Measurements from ENCODE around the gene DHRS1.
A peak's percentile ranks its signal among the peaks of the same experiment; 100 is the strongest.

The DHRS1 gene

DNA sequence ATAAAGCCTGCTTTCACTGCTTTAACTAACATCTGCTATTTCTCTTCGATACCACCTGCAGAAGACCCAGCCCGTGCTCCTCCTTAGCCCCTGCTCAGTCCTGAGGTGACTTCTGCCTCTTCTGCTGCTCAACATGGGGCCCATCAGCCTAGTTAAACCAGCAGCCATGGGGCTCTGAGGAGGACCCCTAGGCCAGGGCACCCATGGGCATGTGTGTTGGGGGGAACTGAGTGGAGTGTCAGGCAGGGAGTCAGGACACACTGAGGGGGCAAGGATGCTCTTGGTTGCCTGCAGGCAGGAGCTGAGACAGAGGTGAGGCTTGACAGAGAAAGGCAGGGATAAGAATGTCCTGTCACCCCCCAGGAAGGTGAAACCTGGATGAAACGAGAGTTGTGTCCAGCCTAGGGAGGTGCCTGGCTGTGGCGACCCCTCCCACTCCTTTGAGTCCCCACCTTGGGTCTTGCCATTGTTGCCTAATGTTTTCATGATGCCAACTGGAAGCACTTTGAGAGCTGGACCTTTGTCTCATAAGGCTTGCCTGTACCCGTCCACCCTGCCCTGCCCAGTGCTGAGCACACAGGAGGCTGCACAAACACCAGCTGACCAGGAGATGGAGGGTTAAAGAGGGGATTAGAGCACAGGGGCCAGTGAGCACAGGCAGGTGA is 15.7 kb downstream of the DHRS1 start:
- no peaks in the 10 kb centered on the region for H3K9me3 Mint-ChIP-seq
- H3K27me3 Mint-ChIP-seq: no peaks in the 10 kb centered on the region
- peaks cover 6% of the 10 kb centered on the region for H3K36me3 Mint-ChIP-seq
- H3K27ac Mint-ChIP-seq: peak overlapping the region; percentile 65
- ATAC-seq: no peak
- H3K4me3 Mint-ChIP-seq: no peak overlapping the region
- peaks cover 65% of the 10 kb centered on the region for H3K4me1 Mint-ChIP-seq

DNA sequence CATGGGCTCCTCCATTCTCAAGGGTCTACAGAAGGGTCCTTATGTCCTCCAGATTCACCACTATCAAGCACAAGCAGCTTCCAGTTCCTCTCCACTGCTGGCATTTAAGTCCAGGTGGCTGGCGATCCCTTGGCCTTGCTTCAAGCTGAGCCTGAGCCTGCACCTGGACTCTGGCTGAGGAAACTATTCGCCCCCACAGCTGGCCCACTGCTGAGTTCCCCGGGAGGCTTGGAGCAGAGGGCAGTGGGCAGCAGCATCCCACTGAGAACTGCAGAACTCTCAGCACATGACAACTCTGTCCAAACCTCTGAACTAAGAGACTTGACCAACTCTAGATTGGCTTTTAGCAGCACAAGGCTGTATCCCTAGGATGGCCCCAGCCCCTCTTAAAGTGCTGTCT is 16.8 kb downstream of the DHRS1 start:
- Mint-ChIP-seq H3K27ac (no peak overlapping the region), H3K9me3 (peaks cover 6% of the 10 kb centered on the region), H3K4me1 (peaks cover 71% of the 10 kb centered on the region), H3K4me3 (no peak overlapping the region), H3K36me3 (peaks cover 12% of the 10 kb centered on the region), H3K27me3 (no peaks in the 10 kb centered on the region)
- ATAC-seq: no peak

DNA sequence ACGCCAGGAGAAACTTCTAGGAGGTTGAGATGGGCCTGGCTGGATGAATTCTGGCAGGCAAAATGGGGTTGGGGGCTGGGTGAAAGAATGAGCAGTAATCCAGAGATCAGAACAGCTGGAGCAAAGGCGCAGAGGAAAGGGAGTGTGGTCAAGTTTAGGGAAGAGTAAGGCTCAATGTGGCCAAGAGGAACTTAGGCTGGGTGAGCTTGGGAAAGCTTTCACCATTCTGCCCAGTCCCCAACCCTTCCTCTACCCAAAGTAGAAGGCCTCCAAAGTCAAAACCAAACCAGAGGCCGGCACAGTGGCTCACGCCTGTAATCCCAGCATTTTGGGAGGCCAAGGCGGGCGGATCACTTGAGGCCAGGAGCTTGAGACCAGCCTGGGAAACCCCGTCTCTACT is 17.9 kb downstream of the DHRS1 start:
- Mint-ChIP-seq H3K4me1 (peaks cover 77% of the 10 kb centered on the region), H3K9me3 (peaks cover 6% of the 10 kb centered on the region), H3K36me3 (peaks cover 12% of the 10 kb centered on the region)

DNA sequence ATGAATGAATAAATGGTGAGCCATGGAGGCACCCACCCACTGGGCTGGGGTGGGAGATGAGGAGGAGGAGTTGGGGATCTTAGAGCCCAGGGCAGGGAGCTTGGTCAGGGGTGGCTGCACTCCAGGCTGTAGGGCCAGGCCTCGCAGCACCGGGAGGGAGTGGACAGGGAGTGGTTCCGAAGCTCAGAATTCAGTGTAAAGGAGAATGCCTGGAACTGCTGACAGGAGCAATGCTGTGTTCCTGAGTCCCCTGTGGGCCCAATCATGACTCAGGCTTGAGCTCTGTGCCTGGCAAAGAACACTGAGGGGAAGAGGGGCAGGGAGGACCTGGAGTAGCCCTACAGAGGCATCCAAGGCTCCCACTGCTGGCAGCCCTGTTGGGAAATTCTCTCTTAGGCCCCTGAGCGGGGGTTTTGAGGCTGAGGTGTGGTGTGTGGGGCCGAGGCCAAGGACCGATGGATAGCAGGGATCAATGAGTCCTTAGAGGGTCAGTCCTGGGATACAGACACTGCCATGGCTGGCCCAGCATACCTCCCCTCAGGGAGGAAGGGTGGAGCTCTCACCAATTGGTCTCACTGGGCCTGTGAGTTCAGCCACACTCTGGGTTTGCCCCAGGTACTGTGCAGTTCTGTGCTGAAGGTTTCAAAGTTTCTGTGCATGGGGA is 18.7 kb downstream of the DHRS1 start:
- Mint-ChIP-seq H3K9me3 (peaks cover 6% of the 10 kb centered on the region), H3K4me3 (no peak overlapping the region), H3K27me3 (no peaks in the 10 kb centered on the region), H3K27ac (peak overlapping the region; percentile 84), H3K36me3 (peaks cover 12% of the 10 kb centered on the region), H3K4me1 (peaks cover 79% of the 10 kb centered on the region)
- ATAC-seq: no peak

More for the DNA sequence above, 17.9 kb downstream of the DHRS1 start:
- H3K4me3 Mint-ChIP-seq: no peak overlapping the region
- no peak for ATAC-seq
- peak overlapping the region; percentile 84 for H3K27ac Mint-ChIP-seq
- no peaks in the 10 kb centered on the region for H3K27me3 Mint-ChIP-seq

DNA sequence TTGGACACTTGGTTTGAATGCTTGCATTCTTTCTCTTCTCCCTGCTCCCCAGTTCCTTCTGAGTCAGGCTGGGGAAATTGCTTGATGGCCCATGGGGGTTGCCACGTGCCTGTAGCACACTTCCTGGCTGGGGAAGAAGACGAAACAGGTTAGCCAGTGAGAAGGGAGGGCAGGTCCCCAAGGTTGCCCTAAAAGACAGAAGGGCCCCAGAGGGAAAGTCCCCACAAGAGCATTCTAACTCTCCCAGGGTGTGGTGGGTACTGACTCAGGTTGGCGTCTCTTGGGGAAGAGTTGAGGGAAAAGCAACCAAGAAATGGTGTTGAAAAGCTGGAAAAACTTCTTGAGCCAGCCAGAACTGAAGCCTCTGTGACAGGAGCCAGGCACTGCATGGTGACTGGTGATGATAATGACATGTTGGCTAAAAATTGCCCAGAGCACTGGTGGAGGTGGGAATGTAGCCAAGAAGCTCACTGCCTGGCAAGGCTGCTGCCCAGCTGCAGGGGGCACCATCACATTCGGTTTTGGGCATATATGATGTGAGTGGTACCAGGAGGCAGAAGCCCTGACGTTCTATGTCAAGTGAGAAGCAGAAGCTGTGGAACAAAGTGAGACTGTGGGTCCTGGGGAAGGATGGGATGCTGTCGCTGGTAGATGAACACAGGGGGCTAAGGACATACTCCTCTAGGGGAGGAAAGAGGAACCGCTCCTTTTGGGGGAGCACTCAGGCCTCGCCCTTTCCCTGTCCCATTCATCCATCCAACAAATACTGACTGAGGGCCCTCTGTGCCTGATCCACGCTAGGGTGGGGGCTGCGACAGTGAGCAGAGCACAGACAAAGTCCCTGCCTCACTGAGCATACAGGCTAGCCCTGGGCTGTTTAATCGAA is 20.0 kb downstream of the DHRS1 start:
- Mint-ChIP-seq H3K9me3 (peaks cover 6% of the 10 kb centered on the region), H3K36me3 (peaks cover 12% of the 10 kb centered on the region), H3K4me1 (peaks cover 82% of the 10 kb centered on the region), H3K27me3 (no peaks in the 10 kb centered on the region), H3K27ac (peak overlapping the region; percentile 84), H3K4me3 (peak overlapping the region; percentile 38)
- ATAC-seq: peak; percentile 92

DNA sequence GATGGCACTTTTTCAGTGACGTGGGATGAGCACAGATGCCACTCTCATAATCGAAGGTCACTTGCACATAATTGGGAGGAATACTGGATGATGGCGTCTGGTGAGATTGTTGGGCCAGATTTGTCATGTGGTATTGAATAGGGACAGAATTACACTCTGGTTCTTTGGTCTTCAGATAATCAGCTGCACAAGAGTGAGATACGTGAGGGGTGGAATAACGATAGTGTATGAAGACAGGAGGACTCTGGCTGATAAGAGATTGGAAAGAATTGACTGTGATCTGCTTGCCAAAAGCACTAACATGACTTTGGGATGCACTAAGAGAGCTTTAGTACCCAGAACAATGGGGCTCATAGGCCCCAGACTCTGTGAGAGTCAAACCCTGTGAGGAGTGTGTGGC is 21.2 kb downstream of the DHRS1 start:
- H3K4me1 Mint-ChIP-seq: peaks cover 82% of the 10 kb centered on the region
- H3K4me3 Mint-ChIP-seq: peak overlapping the region; percentile 33
- H3K27me3 Mint-ChIP-seq: no peaks in the 10 kb centered on the region
- H3K36me3 Mint-ChIP-seq: peaks cover 7% of the 10 kb centered on the region
- no peak for ATAC-seq
- H3K27ac Mint-ChIP-seq: peak overlapping the region; percentile 84
- H3K9me3 Mint-ChIP-seq: peaks cover 6% of the 10 kb centered on the region

DNA sequence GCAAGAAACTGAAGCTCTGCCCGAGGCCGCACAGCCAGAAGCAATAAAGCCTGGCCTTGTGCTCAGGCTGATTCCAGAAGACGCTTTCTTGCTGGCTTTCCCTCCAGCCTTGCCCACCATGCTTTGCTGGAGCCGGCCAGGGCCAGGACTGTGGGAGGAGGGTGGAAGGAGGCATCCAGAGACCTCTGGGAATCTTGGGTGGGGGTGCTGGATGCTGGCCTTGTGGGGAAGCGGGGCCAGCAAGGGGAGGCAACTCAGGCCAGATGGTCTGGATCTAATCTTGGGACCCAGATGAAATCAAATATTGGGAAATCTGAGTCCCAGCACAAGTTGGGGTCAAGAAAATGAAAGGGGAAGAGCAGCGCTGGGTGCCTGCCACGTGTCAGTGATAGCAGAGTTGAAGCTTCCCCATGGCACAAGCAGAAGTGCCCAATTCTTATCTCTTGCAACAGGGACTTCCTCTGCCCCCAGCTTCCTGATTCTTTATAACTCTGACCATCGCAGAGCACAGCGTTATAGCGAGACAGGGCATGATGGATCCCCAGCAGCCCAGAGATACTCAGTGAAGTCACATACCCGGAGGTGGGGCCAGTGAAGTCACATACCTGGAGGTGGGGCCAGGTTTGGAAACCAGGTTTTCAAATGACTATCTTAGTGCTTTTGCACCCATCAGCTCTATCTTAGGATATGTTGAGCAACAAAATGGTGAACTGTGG is 21.8 kb downstream of the DHRS1 start:
- Mint-ChIP-seq H3K4me1 (peaks cover 88% of the 10 kb centered on the region), H3K36me3 (peaks cover 7% of the 10 kb centered on the region), H3K9me3 (peaks cover 6% of the 10 kb centered on the region), H3K27ac (peak overlapping the region; percentile 84), H3K4me3 (no peak overlapping the region), H3K27me3 (no peaks in the 10 kb centered on the region)
- ATAC-seq: peak; percentile 10

DNA sequence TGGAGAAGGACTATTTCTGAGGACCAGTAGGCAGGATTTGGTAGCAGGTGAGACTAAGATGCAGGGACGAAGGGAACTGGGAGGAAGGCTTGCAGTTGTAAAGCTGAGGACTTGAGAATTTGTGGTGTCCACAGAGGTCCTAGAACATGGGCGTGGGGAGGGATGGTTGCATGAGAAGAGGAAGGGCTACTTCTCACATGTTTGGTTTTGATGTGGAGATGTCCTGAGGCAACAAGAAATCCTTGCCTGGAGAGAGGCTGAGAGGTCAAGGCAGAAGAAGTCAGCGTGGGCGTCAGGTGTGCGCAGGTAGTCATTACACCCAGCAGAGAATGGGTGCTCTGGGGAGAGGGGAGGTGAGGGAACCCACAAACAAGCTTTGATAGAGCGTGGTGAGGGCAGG is 22.5 kb downstream of the DHRS1 start:
- Mint-ChIP-seq H3K4me1 (peaks cover 88% of the 10 kb centered on the region), H3K36me3 (peaks cover 7% of the 10 kb centered on the region), H3K9me3 (peaks cover 6% of the 10 kb centered on the region), H3K27me3 (no peaks in the 10 kb centered on the region), H3K4me3 (no peak overlapping the region), H3K27ac (peak overlapping the region; percentile 84)
- no peak for ATAC-seq

DNA sequence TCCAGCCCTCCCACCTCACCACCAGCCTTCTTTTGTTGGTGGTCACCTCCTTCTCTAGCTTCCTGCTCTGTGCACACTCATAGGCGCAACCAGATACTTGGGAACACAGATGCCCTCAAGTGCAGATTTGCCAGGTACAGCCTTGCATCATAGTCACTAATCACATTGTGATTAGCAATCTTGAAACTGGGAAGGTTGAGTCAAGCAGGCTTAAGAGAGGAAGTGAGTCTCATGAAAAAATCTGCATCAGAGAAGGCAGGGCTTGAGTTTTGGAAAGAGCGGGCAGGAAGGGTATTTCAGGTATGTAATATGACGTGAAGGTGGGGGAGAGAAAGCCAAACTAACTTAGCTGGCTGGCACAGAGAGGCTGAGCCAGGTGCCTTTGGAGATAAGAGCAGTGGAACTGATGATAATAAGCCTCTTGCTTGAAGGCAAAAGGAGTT is 25.5 kb downstream of the DHRS1 start:
- ATAC-seq: peak; percentile 71
- no peaks in the 10 kb centered on the region for H3K27me3 Mint-ChIP-seq
- peaks cover 6% of the 10 kb centered on the region for H3K9me3 Mint-ChIP-seq
- H3K4me3 Mint-ChIP-seq: peak overlapping the region; percentile 23
- peak overlapping the region; percentile 94 for H3K27ac Mint-ChIP-seq
- H3K36me3 Mint-ChIP-seq: peaks cover 11% of the 10 kb centered on the region
- H3K4me1 Mint-ChIP-seq: peaks cover 66% of the 10 kb centered on the region

DNA sequence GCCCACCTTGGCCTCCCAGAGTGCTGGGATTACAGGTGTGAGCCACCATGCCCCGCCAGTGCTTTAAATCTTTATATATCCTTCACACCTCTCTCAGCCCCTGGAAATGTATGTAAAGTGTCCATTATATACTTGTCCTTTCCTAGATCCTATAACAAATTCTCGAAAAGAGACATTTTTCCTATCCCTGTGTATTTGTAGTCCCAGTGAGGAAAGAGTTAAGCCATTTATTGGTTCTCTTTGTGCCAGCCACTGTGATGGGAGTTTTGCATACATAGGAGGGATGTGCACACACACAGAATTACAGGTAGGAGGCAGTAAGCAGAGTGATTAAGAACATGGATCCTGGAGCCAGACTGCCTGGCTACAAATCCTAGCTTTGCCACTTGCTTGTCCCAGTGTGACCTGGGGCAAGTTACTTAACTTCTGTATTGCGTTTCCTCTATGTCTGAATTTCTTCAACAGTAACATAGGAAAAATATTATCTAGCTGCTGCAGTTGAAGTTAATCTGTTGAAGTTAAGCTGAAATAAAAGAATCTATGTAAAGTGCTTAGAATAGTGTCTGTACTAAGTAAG is 26.1 kb downstream of the DHRS1 start:
- no peaks in the 10 kb centered on the region for H3K27me3 Mint-ChIP-seq
- H3K4me3 Mint-ChIP-seq: no peak overlapping the region
- peaks cover 60% of the 10 kb centered on the region for H3K4me1 Mint-ChIP-seq
- peak overlapping the region; percentile 94 for H3K27ac Mint-ChIP-seq
- peaks cover 3% of the 10 kb centered on the region for H3K9me3 Mint-ChIP-seq
- peaks cover 10% of the 10 kb centered on the region for H3K36me3 Mint-ChIP-seq
- ATAC-seq: no peak

DNA sequence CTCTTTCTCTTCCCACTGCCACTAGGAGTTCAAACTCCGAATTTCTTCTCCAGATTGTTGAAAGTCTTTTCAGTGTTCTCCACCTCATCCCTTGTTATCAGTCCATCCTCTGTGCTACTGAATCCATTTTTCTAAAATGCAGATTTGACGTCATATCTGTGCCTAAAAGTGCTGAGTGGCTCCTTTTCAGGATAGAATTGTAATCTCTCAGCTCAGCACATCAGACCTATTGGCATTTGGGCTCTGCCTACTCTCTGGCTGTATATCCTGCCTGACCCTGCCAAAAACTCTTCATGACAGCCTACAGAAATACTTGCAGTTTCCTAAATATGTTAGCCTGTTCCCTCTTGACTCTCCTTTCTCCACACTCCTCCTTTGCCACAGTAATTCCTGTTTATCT is 27.1 kb downstream of the DHRS1 start:
- H3K27ac Mint-ChIP-seq: peak overlapping the region; percentile 94
- no peaks in the 10 kb centered on the region for H3K27me3 Mint-ChIP-seq
- peaks cover 6% of the 10 kb centered on the region for H3K36me3 Mint-ChIP-seq
- no peak for ATAC-seq
- H3K9me3 Mint-ChIP-seq: no peaks in the 10 kb centered on the region
- H3K4me1 Mint-ChIP-seq: peaks cover 50% of the 10 kb centered on the region
- H3K4me3 Mint-ChIP-seq: peak overlapping the region; percentile 97

DNA sequence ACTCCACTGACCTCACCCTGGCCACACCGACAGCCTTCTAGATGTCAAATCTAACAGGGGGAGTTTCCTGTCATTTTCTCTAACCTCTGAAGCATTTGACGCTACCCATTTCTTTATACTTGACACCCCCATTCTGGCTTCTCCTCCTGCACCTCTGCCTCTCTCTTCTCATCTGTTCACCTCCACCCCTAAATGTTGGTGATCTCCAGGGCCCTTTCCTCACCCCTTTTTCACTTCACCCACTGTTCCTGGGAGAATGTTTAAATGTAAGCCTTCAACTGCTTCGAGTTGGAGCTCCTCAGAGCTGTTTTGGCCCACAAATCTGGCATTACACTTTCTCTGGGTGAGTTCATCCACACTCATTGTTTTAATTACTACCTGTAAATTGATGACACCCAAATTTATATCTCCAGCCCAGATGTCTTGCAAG is 27.7 kb downstream of the DHRS1 start:
- no peaks in the 10 kb centered on the region for H3K9me3 Mint-ChIP-seq
- H3K27ac Mint-ChIP-seq: peak overlapping the region; percentile 94
- H3K27me3 Mint-ChIP-seq: no peaks in the 10 kb centered on the region
- peaks cover 49% of the 10 kb centered on the region for H3K4me1 Mint-ChIP-seq
- peaks cover 12% of the 10 kb centered on the region for H3K36me3 Mint-ChIP-seq
- peak overlapping the region; percentile 97 for H3K4me3 Mint-ChIP-seq
- ATAC-seq: no peak

DNA sequence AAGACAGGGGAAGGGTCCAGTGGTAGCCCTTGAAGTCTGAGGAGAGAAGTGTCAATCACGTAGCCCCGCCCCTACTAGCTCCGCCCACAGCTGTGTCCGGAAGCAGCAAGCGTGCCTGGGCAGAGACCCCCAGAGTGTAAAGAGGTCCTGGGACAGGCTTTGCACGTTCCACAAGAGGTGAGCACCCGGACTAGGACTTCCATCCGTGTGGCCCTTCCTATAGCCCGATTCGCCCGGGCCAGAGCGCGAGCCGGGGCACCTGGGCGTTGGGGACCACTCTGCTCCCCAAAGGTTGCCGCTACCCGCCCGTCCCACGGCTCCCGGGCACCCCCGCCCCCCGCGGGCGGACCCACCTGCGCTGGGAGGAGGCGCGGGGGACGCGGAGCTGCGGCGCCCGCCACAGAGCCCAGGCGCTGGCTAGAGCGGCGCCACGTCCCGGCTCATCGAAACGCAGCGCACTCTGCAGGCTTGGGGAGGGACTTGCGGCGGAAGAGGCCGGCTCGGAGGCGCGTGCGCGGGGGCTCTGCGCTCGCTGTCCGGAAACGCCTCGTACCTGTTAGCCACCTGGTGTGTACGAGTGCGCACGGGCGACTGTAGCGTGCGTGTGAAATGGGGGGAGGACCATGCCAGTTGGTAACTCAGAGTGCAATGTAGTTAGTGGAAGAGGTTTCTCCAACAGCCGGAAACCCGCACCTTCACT is 28.3 kb downstream of the DHRS1 start, which contains the start of gene RABGGTA:
RABGGTA (minus strand) TSS at position 464 of the 700 bp plus-strand sequence. CDS start 482 bp downstream, outside the sequence.
- peaks cover 18% of the 10 kb centered on the region for H3K36me3 Mint-ChIP-seq
- ATAC-seq: peak; percentile 94
- peak within 1 kb of the TSS; percentile 97 for H3K4me3 Mint-ChIP-seq
- H3K27ac Mint-ChIP-seq: peak within 1 kb of the TSS; percentile 94
- H3K27me3 Mint-ChIP-seq: no peaks in the 10 kb centered on the region
- peaks cover 50% of the 10 kb centered on the region for H3K4me1 Mint-ChIP-seq
- no peaks in the 10 kb centered on the region for H3K9me3 Mint-ChIP-seq

Data from stimulated activated memory B cell treated with anti-CD40 and anti-IgM and Interleukin-4, amounts not matched to agents 10 μg/mL and 1 μg/mL and 100 μg/mL, for 72 hours (primary cell).